Activated T-cell treated with anti-CD3 and anti-CD28 coated beads for 4 hours (primary cell): ENCODE results near the gene MAGEA9B.
"Not testable (repeated sequence)": the region's sequence is repeated elsewhere in the genome, so short reads cannot be mapped to it uniquely, and the experiment has no call there.

ENCODE experiments used
- DNase-seq: peaks from one replicate; pipeline ENCODE4 v3.0.0-alpha.2; 2020

The MAGEA9B gene

DNA sequence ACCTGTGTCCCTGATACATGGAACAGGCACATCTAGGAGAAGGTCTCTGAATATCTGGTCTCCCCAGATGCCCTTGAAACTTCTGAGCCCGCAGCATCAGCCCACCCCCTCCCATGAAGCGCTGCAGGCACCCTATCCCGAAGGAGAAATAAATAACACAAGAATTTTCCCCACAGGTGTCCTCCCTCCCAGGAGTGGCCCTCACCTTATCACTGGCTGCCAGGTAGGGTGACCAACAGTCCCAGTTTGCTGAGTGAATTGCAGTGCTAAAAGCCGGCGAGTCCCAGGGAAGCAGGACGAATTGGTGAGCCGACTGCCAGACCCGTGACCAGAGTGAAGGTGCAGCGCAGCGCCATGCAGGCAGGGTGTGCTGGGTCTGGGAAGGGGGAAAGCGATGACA is 53.3 kb downstream of the MAGEA9B start:
- DNase-seq, result not testable (repeated sequence)

DNA sequence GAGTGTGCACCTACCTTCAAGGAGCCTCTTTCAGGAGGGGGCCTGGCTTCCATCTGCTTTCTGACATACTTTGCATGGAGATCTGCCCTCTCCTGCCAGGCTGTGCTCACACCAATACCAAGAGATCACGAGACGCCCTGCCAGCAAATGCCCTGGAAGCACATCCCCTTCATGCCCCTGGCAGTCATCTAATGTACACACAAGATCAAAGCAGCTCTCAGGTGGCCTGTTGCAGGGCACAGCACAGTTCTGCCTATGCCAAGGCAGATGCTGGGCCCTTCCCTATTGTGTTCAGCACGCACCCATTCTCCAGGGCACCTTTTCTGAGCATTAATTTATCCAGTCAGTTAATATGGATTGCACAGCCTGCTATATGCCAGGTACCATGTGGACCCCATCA is 54.4 kb downstream of the MAGEA9B start:
- not testable (repeated sequence) for DNase-seq
